Measurements from ENCODE around the gene PRR23E.

GRCh38 chr3:127162947-127163645, 29.8 kb upstream of the PRR23E start:
- TF ChIP-seq CTCF (IDR thresholded peaks at IDR 0.05; ENCODE audit: extremely low read depth in 1 of 2, insufficient read depth in 1 of 2, low read depth in 1 of 2, low read length in 2 of 2) (no peak), POLR2A (IDR thresholded peaks at IDR 0.05; ENCODE audit: low read depth, low read length) (no peak), MYC (IDR thresholded peaks at IDR 0.05; ENCODE audit: low read depth, low read length) (no peak), GATA2 (IDR thresholded peaks at IDR 0.05; ENCODE audit: insufficient read depth, insufficient read length, low read depth, low read length) (no peak)

All from endothelial cell of umbilical vein (primary cell).